Uterus (tissue), 4 donors: ENCODE results near the gene SRGAP1. TPM values are rescaled to one million over a fixed set of nuclear protein-coding genes. Genes with fewer than 3 reads are reported as not detected.

ENCODE experiments used
- DNase-seq, 2 donors: peaks; one replicate each; pipeline ENCODE4 v3.0.0-alpha.2; 2019 to 2020
- H3K27ac ChIP-seq, 2 donors: fragments of 200-600 bp; sonication (generic); 1 replicate in 1 of 2; 2 replicates in 1 of 2; pipeline ENCODE4 v1.5.1; 2016 to 2018
- H3K27me3 ChIP-seq, 2 donors: fragments of 200-600 bp; sonication (generic); one replicate each; pipeline ENCODE4 v1.5.1; 2018 to 2019; ENCODE audit warnings: control low read depth in 1 of 2
- H3K36me3 ChIP-seq, 2 donors: fragments of 200-600 bp; sonication (generic); one replicate each; pipeline ENCODE4 v1.5.1; 2019; ENCODE audit warnings: control low read depth in 1 of 2
- H3K4me1 ChIP-seq, 2 donors: fragments of 200-600 bp; sonication (generic); one replicate each; pipeline ENCODE4 v1.5.1; 2018 to 2019; ENCODE audit warnings: control low read depth in 1 of 2
- H3K4me3 ChIP-seq, 2 donors: fragments of 200-600 bp; sonication (generic); 1 replicate in 1 of 2; 2 replicates in 1 of 2; pipeline ENCODE4 v1.5.1; 2018 to 2019; ENCODE audit warnings: mild to moderate bottlenecking in 1 of 2
- H3K9me3 ChIP-seq, 2 donors: fragments of 200-600 bp; sonication (generic); one replicate each; pipeline ENCODE4 v1.5.1; 2019; ENCODE audit warnings: control low read depth in 1 of 2
- CTCF ChIP-seq, 4 experiments: fragments of 200-600 bp in 2 of 4; fragments of 450-650 bp in 2 of 4; sonication (generic) in 2 of 4; IDR thresholded peaks; one replicate each; pipeline ENCODE4 v1.5.1; 2016 to 2019; ENCODE audit warnings: antibody characterized with exemption in 4 of 4, mild to moderate bottlenecking in 2 of 4, moderate library complexity in 1 of 4
- POLR2A ChIP-seq, 2 donors: fragments of 450-650 bp; IDR thresholded peaks; one replicate each; pipeline ENCODE4 v1.6.1; 2016; ENCODE audit warnings: antibody characterized with exemption in 2 of 2, mild to moderate bottlenecking in 1 of 2, moderate library complexity in 1 of 2
- intact Hi-C: fragments of 100-400 bp; cut with DNase I; formaldehyde crosslinking; loops from one replicate; pipeline ENCODE4 v1.15.1; 2023; ENCODE audit warnings: low total_unique reads
- total RNA-seq, 4 donors: library from RNA; depleted of rRNA in 3 of 4; stranded (reverse); fragments of >200 nt in 3 of 4; gene quantifications; one replicate each; pipeline versions ENCODE4 v1.1.0 to v1.2.4, GENCODE V29; 2014 to 2023
- donor health status: DM: yes; HTN: yes; CAD: no.

The SRGAP1 gene
- total RNA-seq, 4 donors from 2014 or later, result 10.0 to 23.0 (median 14.8) TPM

GRCh38 chr12:63897931-63898330, 53.4 kb downstream of the SRGAP1 start:
- Histone ChIP-seq H3K27me3 (no peaks in the 10 kb centered on the region), H3K4me1 (no peaks in the 10 kb centered on the region), H3K36me3 (no peaks in the 10 kb centered on the region), H3K4me3 (no peak overlapping the region), H3K27ac (no peak overlapping the region), H3K9me3 (no peaks in the 10 kb centered on the region)
- TF ChIP-seq CTCF (IDR thresholded peaks at IDR 0.05), result no peak
- no peak for TF ChIP-seq POLR2A (IDR thresholded peaks at IDR 0.05)
- no peak for DNase-seq
- intact Hi-C loops, result no loop called here

GRCh38 chr12:63898764-63899337, 54.4 kb downstream of the SRGAP1 start:
- no peaks in the 10 kb centered on the region for H3K36me3 ChIP-seq
- no peak for TF ChIP-seq POLR2A (IDR thresholded peaks at IDR 0.05)

GRCh38 chr12:63899396-63899795, 54.9 kb downstream of the SRGAP1 start:
- no peak for DNase-seq
- intact Hi-C loops, result no loop called here

More at GRCh38 chr12:63898764-63899337, 54.4 kb downstream of the SRGAP1 start:
- H3K4me1 ChIP-seq, result no peaks in the 10 kb centered on the region
- no peaks in the 10 kb centered on the region for H3K9me3 ChIP-seq
- DNase-seq, result no peak
- intact Hi-C loops, result no loop called here
- H3K4me3 ChIP-seq, result no peak overlapping the region
- H3K27me3 ChIP-seq, result no peaks in the 10 kb centered on the region
- no peak overlapping the region for H3K27ac ChIP-seq

GRCh38 chr12:63900922-63901793, 56.7 kb downstream of the SRGAP1 start:
- Histone ChIP-seq H3K27ac (no peak overlapping the region), H3K9me3 (no peaks in the 10 kb centered on the region), H3K4me3 (no peak overlapping the region), H3K36me3 (no peaks in the 10 kb centered on the region), H3K4me1 (no peaks in the 10 kb centered on the region), H3K27me3 (no peaks in the 10 kb centered on the region)
- no peak for TF ChIP-seq POLR2A (IDR thresholded peaks at IDR 0.05)
- TF ChIP-seq CTCF (IDR thresholded peaks at IDR 0.05), result no peak
- intact Hi-C loops, result no loop called here
- DNase-seq, result no peak

More at GRCh38 chr12:63899396-63899795, 54.9 kb downstream of the SRGAP1 start:
- H3K27me3 ChIP-seq, result no peaks in the 10 kb centered on the region
- no peaks in the 10 kb centered on the region for H3K36me3 ChIP-seq
- TF ChIP-seq CTCF (IDR thresholded peaks at IDR 0.05) (no peak), POLR2A (IDR thresholded peaks at IDR 0.05) (no peak)
- no peaks in the 10 kb centered on the region for H3K4me1 ChIP-seq
- H3K27ac ChIP-seq, result no peak overlapping the region
- H3K4me3 ChIP-seq, result no peak overlapping the region
- H3K9me3 ChIP-seq, result no peaks in the 10 kb centered on the region

- DNase-seq, result no peak
- TF ChIP-seq POLR2A (IDR thresholded peaks at IDR 0.05) (no peak), CTCF (IDR thresholded peaks at IDR 0.05) (no peak)
- intact Hi-C loops, result no loop called here
These were observed 60.2 kb downstream of the SRGAP1 start for GRCh38 chr12:63904653-63905052.

More at GRCh38 chr12:63904653-63905052, 60.2 kb downstream of the SRGAP1 start:
- H3K9me3 ChIP-seq, result no peaks in the 10 kb centered on the region
- H3K4me1 ChIP-seq, result no peaks in the 10 kb centered on the region
- no peaks in the 10 kb centered on the region for H3K36me3 ChIP-seq
- no peaks in the 10 kb centered on the region for H3K27me3 ChIP-seq
- H3K27ac ChIP-seq, result no peak overlapping the region
- no peak overlapping the region for H3K4me3 ChIP-seq
